ENCODE measurements around the gene PGLYRP4. TPM values are rescaled to one million over a fixed set of nuclear protein-coding genes. Genes with fewer than 3 reads are reported as not detected.

PGLYRP4 gene, protein sequence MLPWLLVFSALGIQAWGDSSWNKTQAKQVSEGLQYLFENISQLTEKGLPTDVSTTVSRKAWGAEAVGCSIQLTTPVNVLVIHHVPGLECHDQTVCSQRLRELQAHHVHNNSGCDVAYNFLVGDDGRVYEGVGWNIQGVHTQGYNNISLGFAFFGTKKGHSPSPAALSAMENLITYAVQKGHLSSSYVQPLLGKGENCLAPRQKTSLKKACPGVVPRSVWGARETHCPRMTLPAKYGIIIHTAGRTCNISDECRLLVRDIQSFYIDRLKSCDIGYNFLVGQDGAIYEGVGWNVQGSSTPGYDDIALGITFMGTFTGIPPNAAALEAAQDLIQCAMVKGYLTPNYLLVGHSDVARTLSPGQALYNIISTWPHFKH
- not detected for total RNA-seq

DNA sequence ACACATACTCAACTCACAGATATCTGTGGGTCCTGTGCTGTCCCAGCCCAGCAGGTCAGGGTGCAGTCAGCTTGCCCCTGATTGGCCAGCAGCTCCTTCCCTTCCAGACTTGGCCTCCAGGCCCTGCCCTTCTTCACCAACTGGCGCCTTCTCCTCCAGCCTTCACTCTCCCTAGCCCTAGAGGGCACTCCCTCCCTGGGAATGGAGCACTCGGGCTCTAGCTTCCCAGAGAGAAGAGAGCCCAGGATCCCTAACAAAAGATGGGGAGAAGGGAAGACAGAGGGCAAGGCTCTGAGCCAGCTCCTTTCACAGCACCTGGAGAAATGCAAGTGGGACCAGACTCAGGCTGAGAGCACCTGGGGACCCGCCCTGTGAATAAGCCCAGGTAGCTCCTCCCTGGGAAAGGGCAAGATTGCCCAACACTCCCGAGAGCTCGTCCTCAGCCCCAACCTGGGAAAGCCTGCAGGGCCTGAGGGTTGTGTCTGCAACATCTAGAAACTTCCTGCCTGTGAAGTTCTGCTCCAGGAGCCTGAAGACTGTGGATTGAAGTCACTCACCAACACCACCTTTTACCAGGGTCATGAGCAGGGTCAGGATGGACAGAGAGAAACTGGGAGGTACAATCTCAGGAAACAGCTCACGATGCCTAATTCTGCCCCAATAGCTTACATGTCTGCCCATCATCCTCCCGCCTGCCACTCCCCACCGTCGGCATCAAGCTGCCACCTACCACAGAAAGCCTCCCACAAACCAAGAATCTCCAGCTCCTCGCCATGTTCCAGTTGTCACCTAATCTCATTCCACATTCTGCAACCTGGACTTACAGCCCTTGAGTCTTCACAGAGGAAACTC is at the start of gene PGLYRP4:
Gene PGLYRP4 (minus strand): TSS at position 331 of the 852 bp plus-strand sequence. CDS start 909 bp downstream, outside the sequence.
- no peak for DNase-seq

DNA sequence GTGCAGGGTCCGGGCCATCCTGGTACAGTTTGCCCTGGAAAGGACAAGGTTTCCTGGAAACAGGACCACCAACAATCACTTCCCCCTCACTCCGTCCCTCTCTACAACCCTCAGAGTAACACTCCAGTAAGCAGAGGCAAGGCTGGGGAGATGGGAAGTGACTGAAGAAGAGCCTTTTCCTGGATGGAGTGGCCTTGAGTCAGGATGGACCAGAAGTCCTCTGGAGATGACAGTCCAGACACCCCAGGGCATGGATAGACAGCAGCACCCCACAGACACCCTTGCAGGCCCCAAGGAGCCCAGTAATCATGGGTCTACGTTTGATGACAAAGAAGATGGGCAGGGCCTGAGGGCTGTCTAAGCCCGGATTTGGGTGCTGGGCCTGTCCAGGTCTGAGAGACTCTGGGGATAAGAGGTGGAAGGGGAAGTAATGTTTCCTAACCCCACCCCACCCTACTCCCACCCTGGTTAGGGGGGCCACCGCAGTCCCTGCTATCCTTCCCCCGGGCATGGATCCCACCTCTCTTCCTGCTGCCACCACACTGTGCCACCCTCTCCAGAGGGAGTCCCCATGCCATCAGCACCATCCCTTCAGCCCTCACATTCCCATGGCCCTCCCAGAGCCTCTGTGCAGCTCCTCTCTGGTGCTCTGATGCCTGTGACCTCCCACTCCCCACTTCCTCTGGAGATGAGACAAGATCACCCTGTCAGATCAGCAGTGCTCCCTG is 49.4 kb upstream of the PGLYRP4 start:
- Histone ChIP-seq H3K4me3 (replicated peaks in 1 of 3) (no peak overlapping the region), H3K4me1 (no peaks in the 10 kb centered on the region), H3K27ac (no peak overlapping the region), H3K9me3 (no peaks in the 10 kb centered on the region), H3K36me3 (no peaks in the 10 kb centered on the region), H3K27me3 (no peaks in the 10 kb centered on the region)
- intact Hi-C loops (cut with DNase I), result no loop called here
- 83 to 84% methylated on average over 6 of the region's 6 CpGs for WGBS, 2 donors
- DNase-seq, result no peak
- TF ChIP-seq, protein P1, sequence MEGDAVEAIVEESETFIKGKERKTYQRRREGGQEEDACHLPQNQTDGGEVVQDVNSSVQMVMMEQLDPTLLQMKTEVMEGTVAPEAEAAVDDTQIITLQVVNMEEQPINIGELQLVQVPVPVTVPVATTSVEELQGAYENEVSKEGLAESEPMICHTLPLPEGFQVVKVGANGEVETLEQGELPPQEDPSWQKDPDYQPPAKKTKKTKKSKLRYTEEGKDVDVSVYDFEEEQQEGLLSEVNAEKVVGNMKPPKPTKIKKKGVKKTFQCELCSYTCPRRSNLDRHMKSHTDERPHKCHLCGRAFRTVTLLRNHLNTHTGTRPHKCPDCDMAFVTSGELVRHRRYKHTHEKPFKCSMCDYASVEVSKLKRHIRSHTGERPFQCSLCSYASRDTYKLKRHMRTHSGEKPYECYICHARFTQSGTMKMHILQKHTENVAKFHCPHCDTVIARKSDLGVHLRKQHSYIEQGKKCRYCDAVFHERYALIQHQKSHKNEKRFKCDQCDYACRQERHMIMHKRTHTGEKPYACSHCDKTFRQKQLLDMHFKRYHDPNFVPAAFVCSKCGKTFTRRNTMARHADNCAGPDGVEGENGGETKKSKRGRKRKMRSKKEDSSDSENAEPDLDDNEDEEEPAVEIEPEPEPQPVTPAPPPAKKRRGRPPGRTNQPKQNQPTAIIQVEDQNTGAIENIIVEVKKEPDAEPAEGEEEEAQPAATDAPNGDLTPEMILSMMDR (IDR thresholded peaks at IDR 0.05), result no peak
- TF ChIP-seq POLR2A (IDR thresholded peaks at IDR 0.05), result no peak

More for the DNA sequence above, at the start of gene PGLYRP4:
- Histone ChIP-seq H3K27ac (no peak within 1 kb of the TSS), H3K9me3 (no peaks in the 10 kb centered on the region), H3K4me3 (replicated peaks in 1 of 3) (no peak within 1 kb of the TSS), H3K4me1 (no peaks in the 10 kb centered on the region), H3K36me3 (no peaks in the 10 kb centered on the region), H3K27me3 (no peaks in the 10 kb centered on the region)
- no peak for TF ChIP-seq POLR2A (IDR thresholded peaks at IDR 0.05)
- TF ChIP-seq, protein P1 (IDR thresholded peaks at IDR 0.05), result no peak
- intact Hi-C loops (cut with DNase I), result no loop called here
- 60 to 70% methylated on average over 7 to 9 of the region's 10 CpGs for WGBS, 2 donors

DNA sequence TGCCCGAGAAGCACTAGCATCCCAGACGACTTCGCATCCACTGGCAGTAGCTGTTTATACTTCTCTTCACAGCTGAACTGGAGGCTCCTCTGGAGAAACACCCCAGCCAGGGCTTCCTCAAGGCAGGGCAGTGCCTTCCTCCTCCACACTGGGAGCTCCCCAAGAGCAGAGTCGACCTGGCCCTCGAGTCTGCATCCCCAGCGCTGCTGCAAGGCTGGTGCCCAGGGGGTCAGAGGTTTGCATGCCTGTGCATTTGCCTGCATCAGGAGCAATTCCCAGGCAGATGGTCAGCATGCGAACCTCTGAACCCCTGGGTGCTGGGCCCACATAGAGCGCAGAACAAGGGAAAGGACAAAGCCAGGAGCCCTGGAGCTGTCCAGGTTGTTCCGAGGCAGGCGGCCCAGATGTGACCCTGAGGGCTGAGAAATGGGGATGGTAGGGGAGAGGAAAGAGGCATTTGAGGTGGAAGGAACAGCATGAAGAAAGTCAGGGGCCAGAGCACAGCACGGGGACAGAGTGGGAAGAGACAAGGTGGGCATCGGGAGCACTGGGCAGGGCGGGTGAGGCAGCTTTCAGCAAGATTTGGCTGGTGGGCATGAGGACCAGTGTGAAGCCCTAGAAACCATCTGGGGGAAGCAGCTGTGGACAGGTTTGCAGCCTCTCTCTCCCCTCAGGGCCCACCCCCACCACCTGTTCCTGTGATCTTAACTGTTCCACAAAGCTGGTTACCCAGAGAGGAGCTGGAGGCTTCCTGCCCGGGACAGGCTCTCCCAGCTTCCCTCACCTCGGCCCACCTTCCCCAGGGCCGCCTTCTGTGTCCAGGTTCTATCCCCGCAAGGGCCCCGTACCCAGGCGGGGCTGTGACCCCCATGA is 48.6 kb upstream of the PGLYRP4 start:
- Histone ChIP-seq H3K9me3 (no peaks in the 10 kb centered on the region), H3K4me1 (no peaks in the 10 kb centered on the region), H3K27ac (no peak overlapping the region), H3K4me3 (replicated peaks in 1 of 3) (no peak overlapping the region), H3K27me3 (no peaks in the 10 kb centered on the region), H3K36me3 (no peaks in the 10 kb centered on the region)
- intact Hi-C loops (cut with DNase I), result no loop called here
- TF ChIP-seq, protein P1 (IDR thresholded peaks at IDR 0.05), result no peak
- TF ChIP-seq POLR2A (IDR thresholded peaks at IDR 0.05), result no peak
- 76 to 87% methylated on average over 18 to 19 of the region's 19 CpGs for WGBS, 2 donors
- DNase-seq, result no peak

DNA sequence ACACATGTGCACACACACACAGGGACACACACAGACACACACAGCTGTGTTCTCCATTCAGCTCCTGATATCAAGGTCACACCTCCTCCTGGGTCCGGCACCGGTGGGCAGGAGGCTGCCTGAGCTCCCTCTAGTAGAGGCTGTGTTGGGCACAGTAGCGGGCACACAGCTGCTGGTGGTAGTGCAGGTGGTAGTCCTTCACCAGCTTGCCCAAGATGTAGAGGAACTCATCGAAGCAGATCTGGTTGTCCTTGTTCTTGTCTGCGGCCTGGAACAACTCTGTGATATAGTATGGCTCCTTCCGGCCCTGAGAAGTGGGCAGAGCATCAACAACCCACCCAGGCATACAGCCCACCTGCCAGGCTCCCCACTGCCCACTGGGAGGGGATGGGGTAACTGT is 47.8 kb upstream of the PGLYRP4 start:
- H3K4me1 ChIP-seq, result no peaks in the 10 kb centered on the region
- H3K9me3 ChIP-seq, result no peaks in the 10 kb centered on the region
- no peak for TF ChIP-seq POLR2A (IDR thresholded peaks at IDR 0.05)
- TF ChIP-seq, protein P1 (IDR thresholded peaks at IDR 0.05), result no peak
- intact Hi-C loops (cut with DNase I), result no loop called here
- H3K27ac ChIP-seq, result no peak overlapping the region
- H3K4me3 ChIP-seq (replicated peaks in 1 of 3), result no peak overlapping the region
- no peak for DNase-seq
- H3K36me3 ChIP-seq, result no peaks in the 10 kb centered on the region
- 94 to 96% methylated on average over 5 of the region's 6 CpGs for WGBS, 2 donors
- no peaks in the 10 kb centered on the region for H3K27me3 ChIP-seq

Measured in thyroid gland (tissue), 4 donors.